ENCODE results near the gene PLEKHB2.

DNA sequence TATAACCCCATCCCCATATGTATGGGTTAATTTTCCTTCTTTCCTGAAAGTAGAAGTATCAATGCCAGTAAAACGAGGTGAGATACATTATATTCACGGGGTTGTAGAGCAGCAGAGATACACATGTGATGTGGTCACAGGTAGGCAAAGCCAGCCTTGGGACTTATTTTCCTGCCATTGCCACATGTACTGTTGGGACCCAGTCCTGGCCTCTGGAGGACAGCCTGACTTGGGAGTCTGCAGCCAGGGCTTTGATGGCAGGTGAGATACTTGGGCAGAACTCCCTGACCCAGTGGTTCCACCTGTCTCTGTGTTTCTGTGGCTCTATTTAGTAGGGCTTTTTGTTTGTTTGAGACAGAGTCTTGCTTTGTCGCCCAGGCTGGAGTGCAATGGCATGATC, 18.1 kb downstream of the PLEKHB2 start:
- TF ChIP-seq CTCF (IDR thresholded peaks at IDR 0.05) (no peak), EZH2 (IDR thresholded peaks at IDR 0.05; ENCODE audit: borderline replicate concordance, insufficient read depth, low read depth, low read length, poor library complexity, severe bottlenecking) (no peak)

Data from B cell (primary cell).